Measurements from ENCODE around the gene CEACAM6.

Gene CEACAM6

GRCh38 chr19:41726493-41726892 lies 28.8 kb upstream of the CEACAM6 start:
- Histone ChIP-seq H3K4me3 (ENCODE audit: low read length) (no peak overlapping the region), H3K4me1 (ENCODE audit: insufficient read depth, low read length) (no peaks in the 10 kb centered on the region), H3K27ac (ENCODE audit: low read length) (no peak overlapping the region), H3K36me3 (ENCODE audit: insufficient read depth, low read depth, low read length) (no peaks in the 10 kb centered on the region), H3K9me3 (ENCODE audit: insufficient read depth, low read depth, low read length) (no peaks in the 10 kb centered on the region), H3K9ac (ENCODE audit: low read depth, low read length) (no peak overlapping the region), H3K27me3 (ENCODE audit: insufficient read depth, low read length) (no peaks in the 10 kb centered on the region)

- Histone ChIP-seq H3K9ac (ENCODE audit: low read depth, low read length) (no peak overlapping the region), H3K9me3 (ENCODE audit: insufficient read depth, low read depth, low read length) (no peaks in the 10 kb centered on the region), H3K4me3 (ENCODE audit: low read length) (no peak overlapping the region), H3K36me3 (ENCODE audit: insufficient read depth, low read depth, low read length) (no peaks in the 10 kb centered on the region), H3K27ac (ENCODE audit: low read length) (no peak overlapping the region), H3K27me3 (ENCODE audit: insufficient read depth, low read length) (no peaks in the 10 kb centered on the region), H3K4me1 (ENCODE audit: insufficient read depth, low read length) (no peaks in the 10 kb centered on the region)
Observed at GRCh38 chr19:41734156-41734555, 21.2 kb upstream of the CEACAM6 start.

GRCh38 chr19:41734585-41734984 lies 20.7 kb upstream of the CEACAM6 start:
- Histone ChIP-seq H3K36me3 (ENCODE audit: insufficient read depth, low read depth, low read length) (no peaks in the 10 kb centered on the region), H3K27me3 (ENCODE audit: insufficient read depth, low read length) (no peaks in the 10 kb centered on the region), H3K27ac (ENCODE audit: low read length) (no peak overlapping the region), H3K9me3 (ENCODE audit: insufficient read depth, low read depth, low read length) (no peaks in the 10 kb centered on the region), H3K4me1 (ENCODE audit: insufficient read depth, low read length) (no peaks in the 10 kb centered on the region), H3K9ac (ENCODE audit: low read depth, low read length) (no peak overlapping the region), H3K4me3 (ENCODE audit: low read length) (no peak overlapping the region)

- Histone ChIP-seq H3K27ac (ENCODE audit: low read length) (no peak overlapping the region), H3K4me3 (ENCODE audit: low read length) (no peak overlapping the region), H3K27me3 (ENCODE audit: insufficient read depth, low read length) (no peaks in the 10 kb centered on the region)
Observed at GRCh38 chr19:41735071-41735600, 20.2 kb upstream of the CEACAM6 start.

GRCh38 chr19:41739361-41739760 lies 16.0 kb upstream of the CEACAM6 start:
- Histone ChIP-seq H3K4me1 (ENCODE audit: insufficient read depth, low read length) (no peaks in the 10 kb centered on the region), H3K9me3 (ENCODE audit: insufficient read depth, low read depth, low read length) (no peaks in the 10 kb centered on the region), H3K27me3 (ENCODE audit: insufficient read depth, low read length) (0 out of 2 replicates have a peak, but pooled peaks cover 5% of the 10 kb centered on the region), H3K27ac (ENCODE audit: low read length) (no peak overlapping the region), H3K9ac (ENCODE audit: low read depth, low read length) (no peak overlapping the region), H3K36me3 (ENCODE audit: insufficient read depth, low read depth, low read length) (no peaks in the 10 kb centered on the region), H3K4me3 (ENCODE audit: low read length) (no peak overlapping the region)

More at GRCh38 chr19:41735071-41735600, 20.2 kb upstream of the CEACAM6 start:
- H3K9ac ChIP-seq (ENCODE audit: low read depth, low read length), result no peak overlapping the region
- no peaks in the 10 kb centered on the region for H3K36me3 ChIP-seq (ENCODE audit: insufficient read depth, low read depth, low read length)
- no peaks in the 10 kb centered on the region for H3K9me3 ChIP-seq (ENCODE audit: insufficient read depth, low read depth, low read length)
- no peaks in the 10 kb centered on the region for H3K4me1 ChIP-seq (ENCODE audit: insufficient read depth, low read length)

- Histone ChIP-seq H3K27ac (ENCODE audit: low read length) (no peak overlapping the region), H3K27me3 (ENCODE audit: insufficient read depth, low read length) (peaks cover 10% of the 10 kb centered on the region), H3K9ac (ENCODE audit: low read depth, low read length) (no peak overlapping the region), H3K4me3 (ENCODE audit: low read length) (no peak overlapping the region), H3K4me1 (ENCODE audit: insufficient read depth, low read length) (no peaks in the 10 kb centered on the region), H3K9me3 (ENCODE audit: insufficient read depth, low read depth, low read length) (no peaks in the 10 kb centered on the region), H3K36me3 (ENCODE audit: insufficient read depth, low read depth, low read length) (no peaks in the 10 kb centered on the region)
Observed at GRCh38 chr19:41740415-41741243, 14.7 kb upstream of the CEACAM6 start.

- H3K4me3 ChIP-seq (ENCODE audit: low read length), result no peak overlapping the region
- peaks cover 16% of the 10 kb centered on the region for H3K27me3 ChIP-seq (ENCODE audit: insufficient read depth, low read length)
- no peak overlapping the region for H3K9ac ChIP-seq (ENCODE audit: low read depth, low read length)
- H3K27ac ChIP-seq (ENCODE audit: low read length), result no peak overlapping the region
- no peaks in the 10 kb centered on the region for H3K9me3 ChIP-seq (ENCODE audit: insufficient read depth, low read depth, low read length)
- no peaks in the 10 kb centered on the region for H3K4me1 ChIP-seq (ENCODE audit: insufficient read depth, low read length)
- no peaks in the 10 kb centered on the region for H3K36me3 ChIP-seq (ENCODE audit: insufficient read depth, low read depth, low read length)
Observed at GRCh38 chr19:41741244-41741554, 14.1 kb upstream of the CEACAM6 start.

- Histone ChIP-seq H3K9me3 (ENCODE audit: insufficient read depth, low read depth, low read length) (no peaks in the 10 kb centered on the region), H3K36me3 (ENCODE audit: insufficient read depth, low read depth, low read length) (no peaks in the 10 kb centered on the region), H3K27ac (ENCODE audit: low read length) (no peak overlapping the region), H3K27me3 (ENCODE audit: insufficient read depth, low read length) (peaks cover 43% of the 10 kb centered on the region), H3K4me3 (ENCODE audit: low read length) (no peak overlapping the region), H3K4me1 (ENCODE audit: insufficient read depth, low read length) (no peaks in the 10 kb centered on the region), H3K9ac (ENCODE audit: low read depth, low read length) (no peak overlapping the region)
Observed at GRCh38 chr19:41744850-41745249, 10.5 kb upstream of the CEACAM6 start.

- no peaks in the 10 kb centered on the region for H3K4me1 ChIP-seq (ENCODE audit: insufficient read depth, low read length)
- H3K36me3 ChIP-seq (ENCODE audit: insufficient read depth, low read depth, low read length), result no peaks in the 10 kb centered on the region
- H3K27me3 ChIP-seq (ENCODE audit: insufficient read depth, low read length), result peaks cover 44% of the 10 kb centered on the region
- H3K4me3 ChIP-seq (ENCODE audit: low read length), result no peak overlapping the region
- H3K9ac ChIP-seq (ENCODE audit: low read depth, low read length), result no peak overlapping the region
- no peaks in the 10 kb centered on the region for H3K9me3 ChIP-seq (ENCODE audit: insufficient read depth, low read depth, low read length)
- H3K27ac ChIP-seq (ENCODE audit: low read length), result no peak overlapping the region
Observed at GRCh38 chr19:41745756-41746155, 9.6 kb upstream of the CEACAM6 start.

GRCh38 chr19:41746593-41747227 lies 8.6 kb upstream of the CEACAM6 start:
- no peak overlapping the region for H3K9ac ChIP-seq (ENCODE audit: low read depth, low read length)
- no peak overlapping the region for H3K27ac ChIP-seq (ENCODE audit: low read length)
- H3K4me1 ChIP-seq (ENCODE audit: insufficient read depth, low read length), result no peaks in the 10 kb centered on the region
- no peaks in the 10 kb centered on the region for H3K36me3 ChIP-seq (ENCODE audit: insufficient read depth, low read depth, low read length)
- peaks cover 48% of the 10 kb centered on the region for H3K27me3 ChIP-seq (ENCODE audit: insufficient read depth, low read length)
- no peaks in the 10 kb centered on the region for H3K9me3 ChIP-seq (ENCODE audit: insufficient read depth, low read depth, low read length)
- no peak overlapping the region for H3K4me3 ChIP-seq (ENCODE audit: low read length)

GRCh38 chr19:41748012-41748411 lies 7.3 kb upstream of the CEACAM6 start:
- no peak overlapping the region for H3K9ac ChIP-seq (ENCODE audit: low read depth, low read length)
- H3K9me3 ChIP-seq (ENCODE audit: insufficient read depth, low read depth, low read length), result no peaks in the 10 kb centered on the region
- H3K4me1 ChIP-seq (ENCODE audit: insufficient read depth, low read length), result no peaks in the 10 kb centered on the region
- H3K4me3 ChIP-seq (ENCODE audit: low read length), result no peak overlapping the region
- H3K27ac ChIP-seq (ENCODE audit: low read length), result no peak overlapping the region
- H3K36me3 ChIP-seq (ENCODE audit: insufficient read depth, low read depth, low read length), result no peaks in the 10 kb centered on the region
- peaks cover 61% of the 10 kb centered on the region for H3K27me3 ChIP-seq (ENCODE audit: insufficient read depth, low read length)
